SH-SY5Y (cell line): Measurements from ENCODE around the gene TMCO6.

Experiments used
- GATA2 ChIP-seq: IDR thresholded peaks from 2 replicates; pipeline ENCODE4 v1.6.1; 2011; ENCODE audit warnings: mild to moderate bottlenecking, low read depth, low read length
- GATA3 ChIP-seq: IDR thresholded peaks from 2 replicates; pipeline ENCODE4 v1.6.1; 2011; ENCODE audit warnings: low read depth, mild to moderate bottlenecking, low read length, moderate library complexity

- TF ChIP-seq GATA2, result no peak
- no peak for TF ChIP-seq GATA3
Measured at GRCh38 chr5:140603734-140604133, 35.5 kb upstream of the TMCO6 start.
